ENCODE data around the gene MS4A14.
"Not testable (repeated sequence)": the region's sequence is repeated elsewhere in the genome, so short reads cannot be mapped to it uniquely, and the experiment has no call there.

Gene MS4A14

DNA sequence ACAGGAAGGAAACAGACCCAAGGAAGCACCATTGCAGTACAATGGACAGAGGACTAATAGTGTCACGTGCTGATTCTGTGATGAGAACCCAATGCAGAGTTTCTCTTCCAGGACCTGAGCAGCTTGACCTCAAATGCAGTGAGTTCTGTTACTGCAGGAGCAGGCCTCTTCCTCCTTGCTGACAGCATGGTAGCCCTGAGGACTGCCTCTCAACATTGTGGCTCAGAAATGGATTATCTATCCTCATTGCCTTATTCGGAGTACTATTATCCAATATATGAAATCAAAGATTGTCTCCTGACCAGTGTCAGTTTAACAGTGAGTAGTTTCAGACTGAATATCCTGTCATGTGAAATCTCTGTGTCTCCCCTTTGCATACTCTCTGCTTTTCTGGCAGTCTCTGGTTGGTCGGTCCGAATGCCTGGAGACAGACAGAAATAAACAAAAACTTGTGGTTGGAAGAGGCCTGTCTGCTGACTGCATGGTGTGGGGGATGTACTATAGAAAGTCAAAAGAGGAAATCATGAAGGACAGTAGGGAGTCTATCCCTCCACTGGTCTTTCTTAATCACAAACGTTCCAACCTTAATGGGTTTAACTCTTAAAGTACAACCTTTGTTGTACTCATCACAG is 6.9 kb upstream of the MS4A14 start:
- no peak for DNase-seq (ENCODE audit: low spot score)

GRCh38 chr11:60390419-60390818 is 5.8 kb upstream of the MS4A14 start:
- DNase-seq (ENCODE audit: low spot score), result no peak

GRCh38 chr11:60392361-60392760 is 3.9 kb upstream of the MS4A14 start:
- no peak for DNase-seq (ENCODE audit: low spot score)

DNA sequence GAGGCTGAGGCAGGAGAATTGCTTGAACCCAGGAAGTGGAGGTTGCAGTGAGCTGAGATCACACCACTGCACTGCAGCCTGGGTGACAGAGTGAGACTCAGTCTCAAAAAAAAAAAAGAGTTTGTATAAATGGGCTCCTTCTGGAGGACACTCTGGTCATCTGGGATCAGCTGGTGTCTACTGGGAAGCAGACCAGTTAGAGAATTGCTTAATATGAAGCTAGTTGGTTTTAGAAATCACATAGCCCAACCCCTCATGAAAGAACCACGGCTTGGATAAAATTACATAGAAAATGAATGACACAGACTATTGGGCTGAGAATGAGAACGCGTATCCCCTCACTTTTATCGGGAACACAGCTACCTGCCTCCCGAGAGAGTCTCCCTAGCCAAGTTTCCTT is 3.2 kb upstream of the MS4A14 start:
- DNase-seq (ENCODE audit: low spot score), result no peak

DNA sequence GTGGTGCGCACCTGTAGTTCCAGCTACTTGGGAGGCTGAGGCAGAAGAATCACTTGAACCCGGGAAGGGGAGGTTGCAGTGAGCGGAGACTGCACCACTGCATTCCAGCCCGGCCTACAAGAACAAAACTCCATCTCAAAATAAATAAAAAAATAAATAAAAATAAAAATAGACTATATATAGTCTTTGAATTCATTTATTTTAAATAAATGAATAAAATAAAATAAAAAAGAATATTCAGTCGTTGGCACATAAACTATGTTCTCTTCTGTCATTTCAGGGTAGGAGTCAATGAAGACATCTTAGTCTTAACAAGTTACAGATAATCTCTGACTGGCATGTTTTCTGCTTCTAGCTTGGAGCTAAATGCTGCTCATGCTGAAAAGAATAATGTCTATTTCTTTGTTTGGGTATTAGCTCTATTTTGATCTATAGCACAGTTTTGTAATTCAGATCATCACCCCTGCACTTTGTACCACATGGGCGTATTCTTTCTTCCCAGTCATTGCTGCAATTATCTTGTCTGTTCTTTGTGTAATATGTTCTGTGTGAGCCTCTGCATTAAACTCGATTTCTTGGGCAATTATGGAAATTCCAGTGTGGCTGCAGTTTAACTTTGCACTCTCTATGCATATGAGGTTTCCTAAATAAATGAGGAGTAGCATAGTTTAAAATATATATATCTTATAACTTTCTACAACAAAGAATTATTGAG is 1.4 kb upstream of the MS4A14 start:
- no peak for DNase-seq (ENCODE audit: low spot score)

- DNase-seq (ENCODE audit: low spot score), result no peak
These were observed 540 bp downstream of the MS4A14 start for GRCh38 chr11:60396799-60397198.

- DNase-seq (ENCODE audit: low spot score), result no peak
These were observed 23.8 kb downstream of the MS4A14 start for GRCh38 chr11:60420015-60420414.

DNA sequence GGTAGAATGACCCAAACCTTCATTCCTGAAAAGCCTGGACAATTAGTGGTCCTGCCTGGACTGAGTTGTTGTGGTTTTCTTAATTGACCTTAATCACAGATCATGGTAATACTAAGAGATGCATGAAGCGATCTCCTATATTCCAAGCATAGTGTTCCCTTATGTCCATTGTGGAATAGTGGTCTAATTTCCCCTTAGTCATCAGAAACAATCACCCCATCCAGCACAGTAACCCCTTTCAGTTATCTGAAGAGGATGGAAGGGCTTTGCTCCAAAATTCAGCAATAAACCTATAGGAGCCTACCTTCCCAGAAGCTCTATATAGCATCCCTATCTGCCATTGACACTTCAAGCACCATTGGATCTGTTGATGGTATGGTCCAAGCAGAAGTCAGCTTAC is 26.4 kb downstream of the MS4A14 start:
- no peak for DNase-seq (ENCODE audit: low spot score)

- DNase-seq (ENCODE audit: low spot score), result no peak
These were observed 32.3 kb downstream of the MS4A14 start for GRCh38 chr11:60428517-60428916.

DNA sequence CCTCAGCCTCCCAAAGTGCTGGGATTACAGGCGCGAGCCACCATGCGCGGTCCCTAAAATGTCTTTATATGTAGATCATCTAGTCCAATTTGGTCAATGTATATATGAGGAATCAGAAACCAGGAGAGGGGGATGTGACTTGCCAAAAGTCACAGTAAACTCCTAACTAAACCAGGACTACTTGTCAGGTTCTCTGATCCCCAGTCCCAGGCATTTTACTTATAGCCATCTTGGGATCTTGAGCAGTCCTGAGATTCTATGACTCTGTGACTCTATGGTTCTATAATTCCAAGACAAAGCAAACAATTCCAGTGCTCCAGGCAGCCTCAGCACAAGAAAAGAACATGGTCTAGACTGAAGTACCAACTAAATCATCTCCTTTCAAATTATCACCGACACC is 33.0 kb downstream of the MS4A14 start, which contains the start of gene MS4A5:
Gene MS4A5, plus strand, starts transcription at position 301 of the 400 bp plus-strand sequence. CDS start 103 bp downstream, outside the sequence.
- DNase-seq (ENCODE audit: low spot score), result no peak

GRCh38 chr11:60431251-60431650 is 35.0 kb downstream of the MS4A14 start:
- no peak for DNase-seq (ENCODE audit: low spot score)

GRCh38 chr11:60433401-60433800 is 37.1 kb downstream of the MS4A14 start:
- no peak for DNase-seq (ENCODE audit: low spot score)

DNA sequence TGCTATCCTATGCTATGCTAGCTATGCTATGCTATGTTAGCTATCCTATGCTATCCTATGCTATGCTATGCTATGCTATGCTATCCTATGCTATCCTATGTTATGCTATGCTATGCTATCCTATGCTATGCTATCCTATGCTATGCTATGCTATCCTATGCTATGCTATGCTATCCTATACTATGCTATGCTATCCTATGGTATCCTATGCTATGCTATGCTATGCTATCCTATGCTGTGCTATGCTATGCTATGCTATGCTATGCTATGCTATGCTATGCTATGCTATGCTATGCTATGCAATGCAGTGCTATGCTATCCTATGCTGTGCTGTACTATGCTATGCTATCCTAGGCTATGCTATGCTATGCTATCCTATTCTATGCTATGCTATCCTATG is 50.8 kb downstream of the MS4A14 start:
- no peak for DNase-seq (ENCODE audit: low spot score)

- DNase-seq (ENCODE audit: low spot score), result no peak
These were observed 51.6 kb downstream of the MS4A14 start for GRCh38 chr11:60447846-60448245.

GRCh38 chr11:60451185-60451584 is 54.9 kb downstream of the MS4A14 start:
- not testable (repeated sequence) for DNase-seq (ENCODE audit: low spot score)

GRCh38 chr11:60454212-60454611 is 58.0 kb downstream of the MS4A14 start:
- no peak for DNase-seq (ENCODE audit: low spot score)

DNA sequence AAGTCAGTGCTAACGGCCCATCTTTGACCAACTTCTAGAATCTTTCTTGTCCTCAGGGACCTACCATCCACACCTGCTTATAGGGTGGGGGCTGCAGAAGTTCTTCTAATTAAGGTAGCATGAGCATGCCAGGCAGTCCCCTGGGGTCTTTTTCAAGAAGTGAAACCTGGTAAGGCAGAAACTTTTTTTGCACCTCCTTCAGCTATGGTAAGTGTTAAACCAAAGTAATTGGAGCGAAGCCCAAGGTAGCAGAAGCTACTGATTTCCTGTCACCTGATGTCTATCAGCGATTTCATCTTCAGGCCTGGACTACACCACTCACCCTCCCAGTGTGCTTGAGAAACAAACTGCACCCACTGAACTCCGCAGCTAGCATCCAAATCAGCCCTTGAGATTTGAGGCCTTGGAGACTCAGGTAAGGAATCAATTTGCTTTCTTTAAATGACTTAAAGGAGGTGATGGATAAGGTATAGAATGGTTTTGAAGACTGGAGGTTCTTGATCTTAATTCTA is 59.3 kb downstream of the MS4A14 start, which contains the start of gene MS4A1:
Gene MS4A1, plus strand, starts transcription at position 317 of the 512 bp plus-strand sequence. CDS start 6,528 bp downstream, outside the sequence.
- DNase-seq (ENCODE audit: low spot score), result no peak

GRCh38 chr11:60457576-60457975 is 61.3 kb downstream of the MS4A14 start:
- DNase-seq (ENCODE audit: low spot score), result no peak

DNA sequence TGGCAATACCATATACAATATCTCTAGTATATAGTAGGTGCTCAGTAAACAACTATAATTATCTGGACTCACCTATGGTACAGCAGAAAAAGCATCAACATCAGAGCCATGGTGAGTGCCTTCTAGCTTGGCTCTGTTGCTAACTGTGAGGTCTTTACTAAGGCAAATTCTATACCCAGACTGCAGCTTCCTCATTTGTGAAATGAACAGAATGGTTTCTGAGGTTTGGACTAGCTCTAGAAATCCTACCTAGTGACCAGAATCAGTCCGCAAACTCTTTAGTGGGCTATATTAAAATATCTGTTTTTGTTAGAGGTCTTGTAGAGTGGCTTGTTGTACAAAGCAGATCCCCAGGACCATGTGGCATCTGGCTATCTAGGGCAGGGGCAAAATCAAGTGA is 63.1 kb downstream of the MS4A14 start:
- DNase-seq (ENCODE audit: low spot score), result no peak
